Heart right ventricle (tissue), 16 donors: Measurements from ENCODE around the gene C1QL3. TPM values are rescaled to one million over a fixed set of nuclear protein-coding genes. Genes with fewer than 3 reads are reported as not detected.

Source experiments
- ATAC-seq, 8 donors: fragments of 200-7000 bp; cut with Tn5 transposase; one replicate each; pipeline ENCODE4 v1.9.1; 2020; ENCODE audit warnings: mild to moderate bottlenecking in 8 of 8, moderate library complexity in 8 of 8, moderate number of reproducible peaks in 1 of 8
- DNase-seq, 2 donors: peaks; one replicate each; pipeline ENCODE4 v3.0.0-alpha.2; 2020
- H3K27ac ChIP-seq, 10 donors: fragments of 200-600 bp; sonication (generic) in 2 of 10; one replicate each; pipeline versions ENCODE4 v1.5.0 to v1.8.0; 2020 to 2022; ENCODE audit warnings: mild to moderate bottlenecking in 3 of 10
- H3K27me3 ChIP-seq, 7 donors: fragments of 200-600 bp; one replicate each; pipeline ENCODE4 v1.8.0; 2021 to 2022; ENCODE audit warnings: mild to moderate bottlenecking in 2 of 7
- H3K36me3 ChIP-seq, 9 donors: fragments of 200-600 bp; sonication (generic) in 1 of 9; one replicate each; pipeline versions ENCODE4 v1.5.0 to v1.8.0; 2020 to 2022; ENCODE audit warnings: mild to moderate bottlenecking in 2 of 9
- H3K4me1 ChIP-seq, 9 donors: fragments of 200-600 bp; sonication (generic) in 1 of 9; one replicate each; pipeline versions ENCODE4 v1.5.0 to v1.8.0; 2020 to 2022; ENCODE audit warnings: mild to moderate bottlenecking in 4 of 9
- H3K4me3 ChIP-seq, 10 donors: fragments of 200-600 bp; sonication (generic) in 2 of 10; one replicate each; pipeline versions ENCODE4 v1.5.0 to v1.8.0; 2020 to 2022; ENCODE audit warnings: mild to moderate bottlenecking in 7 of 10, moderate library complexity in 2 of 10
- H3K9me3 ChIP-seq, 11 donors: fragments of 200-600 bp in 10 of 11; sonication (generic) in 2 of 11; one replicate each; pipeline versions ENCODE4 v1.5.0 to v1.8.0; 2013 to 2022; ENCODE audit warnings: mild to moderate bottlenecking in 2 of 11, control low read depth in 1 of 11, moderate library complexity in 1 of 11
- CTCF ChIP-seq, 9 donors: fragments of 200-600 bp; sonication (generic) in 2 of 9; IDR thresholded peaks; one replicate each; pipeline versions ENCODE4 v1.5.0 to v1.8.0; 2021 to 2022; ENCODE audit warnings: antibody characterized with exemption in 9 of 9, mild to moderate bottlenecking in 5 of 9, moderate library complexity in 1 of 9
- WGBS, 2 donors: extraction: QIAGEN DNeasy Blood & Tissue Kit; methylation state at CpG; one replicate each; pipeline ENCODE4 v1.1.7; 2013; ENCODE audit warnings: inconsistent platforms in 1 of 2; 5-methylcytosine and 5-hydroxymethylcytosine counted together
- intact Hi-C, 10 donors: fragments of 100-400 bp; cut with DNase I; formaldehyde crosslinking; loops; one replicate each; pipeline versions ENCODE4 v1.11.1 to v1.14.2; 2022
- polyA plus RNA-seq, 2 donors: library from polyadenylated mRNA; stranded (reverse); fragments of 200-250 nt; gene quantifications; one replicate each; pipeline ENCODE4 v1.2.3, GENCODE V29; 2013
- total RNA-seq, 10 donors: library from RNA; stranded (reverse); fragmentation: NEBNext Ultra II Directional in 3 of 10; extraction: Animal tissue kit (Norgen Biotek cat#: 25700) in 3 of 10; gene quantifications; one replicate each; pipeline versions ENCODE4 v1.2.1 to v1.2.4, GENCODE V29; 2021 to 2023
- donor health status: Arrhythmogenic right ventricular cardiomyopathy.
- donor health status: ischemic (EF 13 %, LVEDD 7.1; RV severe dilation, severe dysfunction).
- donor health status: healthy with polysubstance abuse.
- donor health status: DM: no; HTN: yes; CAD: no.
- donor health status: DM: no; HTN: no; CAD: no.
- donor health status: ischemic (EF 25% LVEDD 6.9; RV normal size, moderate dysfunction).
- donor health status: ischemic (EF 25% LVEDD 5.7; RV mildly dilated, moderate dysfunction).
- donor health status: healthy.
- donor health status: DM: yes; HTN: yes; CAD: no.
- donor health status: Ischemic cardiomyopathy.
- donor health status: ischemic (EF 35%, LVEDD 5.7; RV mildly dilated, moderate dysfunction).
- donor health status: nonischemic (EF 11% LVEDD 7.7; RV severe dilation, severe dysfunction).
- donor health status: DM: yes; HTN: yes; CAD: no.
- donor health status: PGD.
- donor health status: ischemic (EF 29% LVEDD 5.4; RV normal size, mild dysfunction).
- donor health status: nonischemic (EF 23%, LVEDD 6.1; RV moderate dilation, normal function).

Gene C1QL3
- total and polyA plus RNA-seq, 12 donors = 0.03 to 0.24 (median 0.10) TPM; not detected in 9

GRCh38 chr10:16544591-16544990 is 22.9 kb upstream of the C1QL3 start:
- H3K36me3 ChIP-seq = no peaks in the 10 kb centered on the region
- TF ChIP-seq CTCF (IDR thresholded peaks at IDR 0.05) = no peak
- DNase-seq = no peak
- ATAC-seq = no peak
- no peak overlapping the region for H3K27ac ChIP-seq
- intact Hi-C loops = no loop called here
- peaks cover 0 to 15% (median 0%) of the 10 kb centered on the region in 7 donors for H3K27me3 ChIP-seq
- no peaks in the 10 kb centered on the region for H3K9me3 ChIP-seq
- 82 to 87% methylated on average over 4 of the region's 4 CpGs for whole genome bisulfite sequencing, 2 donors
- H3K4me3 ChIP-seq = no peak overlapping the region
- peaks cover 0 to 3% (median 0%) of the 10 kb centered on the region in 9 donors for H3K4me1 ChIP-seq

GRCh38 chr10:16544099-16544498 is 22.4 kb upstream of the C1QL3 start:
- peaks cover 0 to 15% (median 3%) of the 10 kb centered on the region in 7 donors for H3K27me3 ChIP-seq
- H3K4me3 ChIP-seq = no peak overlapping the region
- DNase-seq (no peak), ATAC-seq (no peak)
- H3K4me1 ChIP-seq = peaks cover 0 to 3% (median 0%) of the 10 kb centered on the region in 9 donors
- whole genome bisulfite sequencing, 2 donors = 58 to 69% methylated on average over 3 of the region's 3 CpGs
- intact Hi-C loops = no loop called here
- no peak overlapping the region for H3K27ac ChIP-seq
- H3K9me3 ChIP-seq = peaks cover 0 to under 1% (median 0%) of the 10 kb centered on the region in 11 donors
- H3K36me3 ChIP-seq = no peaks in the 10 kb centered on the region
- TF ChIP-seq CTCF (IDR thresholded peaks at IDR 0.05) = no peak

- H3K27me3 ChIP-seq = peaks cover 0 to 20% (median 8%) of the 10 kb centered on the region in 7 donors
- intact Hi-C loops = no loop called here
- peaks cover 0 to 3% (median 0%) of the 10 kb centered on the region in 11 donors for H3K9me3 ChIP-seq
- no peak for TF ChIP-seq CTCF (IDR thresholded peaks at IDR 0.05)
- no peak overlapping the region for H3K27ac ChIP-seq
- ATAC-seq = no peak
- WGBS, 2 donors = 86 to 94% methylated on average over 5 of the region's 5 CpGs
- H3K36me3 ChIP-seq = no peaks in the 10 kb centered on the region
- DNase-seq = no peak
- H3K4me3 ChIP-seq = no peak overlapping the region
- no peaks in the 10 kb centered on the region for H3K4me1 ChIP-seq
These were observed 14.5 kb upstream of the C1QL3 start for GRCh38 chr10:16536155-16536554.

GRCh38 chr10:16529853-16530252 is 8.2 kb upstream of the C1QL3 start:
- TF ChIP-seq CTCF (IDR thresholded peaks at IDR 0.05) = no peak
- H3K4me1 ChIP-seq = no peaks in the 10 kb centered on the region
- ATAC-seq = no peak
- H3K27me3 ChIP-seq = no peaks in the 10 kb centered on the region
- H3K27ac ChIP-seq = no peak overlapping the region
- no peaks in the 10 kb centered on the region for H3K36me3 ChIP-seq
- H3K4me3 ChIP-seq = no peak overlapping the region
- no peaks in the 10 kb centered on the region for H3K9me3 ChIP-seq
- no peak for DNase-seq
- 77 to 79% methylated on average over 3 of the region's 3 CpGs for WGBS, 2 donors
- intact Hi-C loops = no loop called here
